Mammary epithelial cell (primary cell): ENCODE data around the gene STX18.

ENCODE experiments used
- EZH2 ChIP-seq: IDR thresholded peaks from 2 replicates; pipeline ENCODE4 v1.6.1; 2012; ENCODE audit warnings: low read length, inconsistent platforms, borderline replicate concordance
- TF ChIP-seq, protein P1 (sequence below), 2 donors: IDR thresholded peaks in 1 of 2; conservative IDR thresholded peaks in 1 of 2; 2 replicates each; pipeline ENCODE4 v1.5.1; 2011 to 2012; ENCODE audit warnings: inconsistent platforms in 2 of 2, low read length in 2 of 2, mild to moderate bottlenecking in 2 of 2, control low read depth in 1 of 2, low read depth in 1 of 2; ENCODE audit not compliant: insufficient read depth in 1 of 2; ENCODE audit errors: extremely low read depth in 1 of 2

DNA sequence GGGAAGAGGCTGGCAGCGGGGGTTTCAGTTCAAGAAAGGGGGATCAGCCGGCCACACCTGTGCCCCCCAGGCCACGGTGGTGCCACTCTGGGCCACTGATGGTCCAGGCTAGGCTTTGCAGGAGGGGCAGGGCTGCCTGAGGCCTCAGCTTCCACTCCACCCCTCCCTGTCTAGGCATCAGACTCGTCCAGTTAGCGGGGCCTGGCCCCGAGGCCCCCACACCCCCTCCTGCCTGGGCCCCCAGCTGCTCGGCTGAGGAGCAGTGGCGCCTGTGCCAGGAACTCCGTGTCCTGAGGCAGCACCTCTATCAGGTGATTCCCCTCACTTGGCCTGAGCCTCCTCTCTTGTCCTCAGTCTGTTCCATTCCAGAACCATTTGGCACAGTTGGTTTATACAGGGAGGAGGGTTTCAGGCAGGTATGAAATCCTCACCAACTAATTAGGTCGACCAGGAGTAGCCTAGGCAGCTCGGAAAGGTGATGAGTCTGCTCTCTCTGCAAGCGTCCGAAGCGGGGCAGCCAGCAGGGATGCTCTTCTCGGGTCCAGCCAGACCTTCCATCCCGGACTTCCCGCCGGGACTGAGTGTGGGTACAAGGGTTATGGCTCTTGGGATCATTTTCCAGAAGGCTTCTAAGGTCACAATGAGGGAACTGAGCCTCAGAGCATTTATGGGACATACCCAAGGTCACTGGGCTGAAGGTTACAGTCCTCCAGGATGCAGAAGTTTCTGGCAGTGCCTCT is 152.8 kb downstream of the STX18 start:
- TF ChIP-seq, protein P1, sequence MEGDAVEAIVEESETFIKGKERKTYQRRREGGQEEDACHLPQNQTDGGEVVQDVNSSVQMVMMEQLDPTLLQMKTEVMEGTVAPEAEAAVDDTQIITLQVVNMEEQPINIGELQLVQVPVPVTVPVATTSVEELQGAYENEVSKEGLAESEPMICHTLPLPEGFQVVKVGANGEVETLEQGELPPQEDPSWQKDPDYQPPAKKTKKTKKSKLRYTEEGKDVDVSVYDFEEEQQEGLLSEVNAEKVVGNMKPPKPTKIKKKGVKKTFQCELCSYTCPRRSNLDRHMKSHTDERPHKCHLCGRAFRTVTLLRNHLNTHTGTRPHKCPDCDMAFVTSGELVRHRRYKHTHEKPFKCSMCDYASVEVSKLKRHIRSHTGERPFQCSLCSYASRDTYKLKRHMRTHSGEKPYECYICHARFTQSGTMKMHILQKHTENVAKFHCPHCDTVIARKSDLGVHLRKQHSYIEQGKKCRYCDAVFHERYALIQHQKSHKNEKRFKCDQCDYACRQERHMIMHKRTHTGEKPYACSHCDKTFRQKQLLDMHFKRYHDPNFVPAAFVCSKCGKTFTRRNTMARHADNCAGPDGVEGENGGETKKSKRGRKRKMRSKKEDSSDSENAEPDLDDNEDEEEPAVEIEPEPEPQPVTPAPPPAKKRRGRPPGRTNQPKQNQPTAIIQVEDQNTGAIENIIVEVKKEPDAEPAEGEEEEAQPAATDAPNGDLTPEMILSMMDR (conservative IDR thresholded peaks at IDR 0.05 in 1 of 2, IDR thresholded peaks at IDR 0.05 in 1 of 2; ENCODE audit: extremely low read depth in 1 of 2, insufficient read depth in 1 of 2, low read depth in 1 of 2, low read length in 2 of 2), result no peak
- no peak for TF ChIP-seq EZH2
